Cardiac muscle cell (in vitro differentiated cells and primary cell): ENCODE data around the gene CEP89. TPM values are rescaled to one million over a fixed set of nuclear protein-coding genes. Genes with fewer than 3 reads are reported as not detected.

ENCODE experiments used
- DNase-seq, 2 donors: peaks; one replicate each; pipeline versions ENCODE4 v3.0.0 to v3.0.0-alpha.2; 2010 to 2017; ENCODE audit warnings: low read depth in 1 of 2, low spot score in 1 of 2
- H3K27ac ChIP-seq: fragments of 200-600 bp; sonication (generic); 2 replicates; pipeline ENCODE4 v1.5.1; 2016
- H3K27me3 ChIP-seq: fragments of 200-600 bp; sonication (generic); 2 replicates; pipeline ENCODE4 v1.6.0; 2016; ENCODE audit warnings: control low read depth
- H3K36me3 ChIP-seq: fragments of 200-600 bp; sonication (generic); 2 replicates; pipeline ENCODE4 v1.5.1; 2016; ENCODE audit warnings: control low read depth
- H3K4me1 ChIP-seq: fragments of 200-600 bp; sonication (generic); 2 replicates; pipeline ENCODE4 v1.8.1; 2017; ENCODE audit warnings: low read depth, mild to moderate bottlenecking, mixed run types
- H3K4me3 ChIP-seq: fragments of 200-600 bp; sonication (generic); 2 replicates; pipeline ENCODE4 v1.5.1; 2016; ENCODE audit warnings: mild to moderate bottlenecking
- H3K9me3 ChIP-seq: fragments of 200-600 bp; sonication (generic); 2 replicates; pipeline ENCODE4 v1.5.1; 2017; ENCODE audit warnings: low read depth, mild to moderate bottlenecking, control low read depth
- polyA plus RNA-seq: library from polyadenylated mRNA; unstranded; fragments of >200 nt; fragmentation: Nextera tagmentation; extraction: Ambion mirVana; gene quantifications from 2 replicates; pipeline ENCODE4 v1.2.1, GENCODE V29; 2016
- total RNA-seq: library from RNA; depleted of rRNA; stranded (reverse); fragments of >200 nt; gene quantifications from 2 replicates; pipeline ENCODE4 v1.2.3, GENCODE V29; 2016
- TF ChIP-seq, protein P1 (sequence below): IDR thresholded peaks from 2 replicates; pipeline ENCODE4 v1.5.1; 2012; ENCODE audit warnings: low read depth, mild to moderate bottlenecking, low read length

The CEP89 gene
- total and polyA plus RNA-seq, 2 experiments from 2014 or later, result 19.4 to 20.0 TPM

DNA sequence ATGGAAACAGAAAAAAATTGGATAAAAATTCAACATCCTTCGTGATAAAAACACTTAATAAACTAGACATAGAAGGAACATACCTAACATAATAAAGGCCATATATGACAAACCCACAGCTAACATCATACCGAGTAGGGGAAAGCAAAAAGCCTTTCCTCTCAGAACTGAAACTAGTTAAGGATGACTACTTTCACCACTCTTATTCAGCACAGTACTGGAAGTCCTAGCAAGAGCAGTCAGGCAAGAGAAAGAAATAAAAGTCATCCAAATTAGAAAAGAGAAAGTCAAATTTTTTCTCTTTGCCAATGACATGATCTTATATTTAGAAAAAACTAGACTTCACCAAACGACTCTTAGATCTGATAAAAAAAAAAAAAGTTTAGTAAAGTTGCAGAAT, 76.4 kb downstream of the CEP89 start:
- Histone ChIP-seq H3K4me1 (no peaks in the 10 kb centered on the region), H3K9me3 (no peaks in the 10 kb centered on the region), H3K36me3 (peaks cover 2% of the 10 kb centered on the region), H3K27me3 (no peaks in the 10 kb centered on the region), H3K27ac (no peak overlapping the region), H3K4me3 (no peak overlapping the region)
- no peak for DNase-seq
- TF ChIP-seq, protein P1, sequence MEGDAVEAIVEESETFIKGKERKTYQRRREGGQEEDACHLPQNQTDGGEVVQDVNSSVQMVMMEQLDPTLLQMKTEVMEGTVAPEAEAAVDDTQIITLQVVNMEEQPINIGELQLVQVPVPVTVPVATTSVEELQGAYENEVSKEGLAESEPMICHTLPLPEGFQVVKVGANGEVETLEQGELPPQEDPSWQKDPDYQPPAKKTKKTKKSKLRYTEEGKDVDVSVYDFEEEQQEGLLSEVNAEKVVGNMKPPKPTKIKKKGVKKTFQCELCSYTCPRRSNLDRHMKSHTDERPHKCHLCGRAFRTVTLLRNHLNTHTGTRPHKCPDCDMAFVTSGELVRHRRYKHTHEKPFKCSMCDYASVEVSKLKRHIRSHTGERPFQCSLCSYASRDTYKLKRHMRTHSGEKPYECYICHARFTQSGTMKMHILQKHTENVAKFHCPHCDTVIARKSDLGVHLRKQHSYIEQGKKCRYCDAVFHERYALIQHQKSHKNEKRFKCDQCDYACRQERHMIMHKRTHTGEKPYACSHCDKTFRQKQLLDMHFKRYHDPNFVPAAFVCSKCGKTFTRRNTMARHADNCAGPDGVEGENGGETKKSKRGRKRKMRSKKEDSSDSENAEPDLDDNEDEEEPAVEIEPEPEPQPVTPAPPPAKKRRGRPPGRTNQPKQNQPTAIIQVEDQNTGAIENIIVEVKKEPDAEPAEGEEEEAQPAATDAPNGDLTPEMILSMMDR, result no peak

DNA sequence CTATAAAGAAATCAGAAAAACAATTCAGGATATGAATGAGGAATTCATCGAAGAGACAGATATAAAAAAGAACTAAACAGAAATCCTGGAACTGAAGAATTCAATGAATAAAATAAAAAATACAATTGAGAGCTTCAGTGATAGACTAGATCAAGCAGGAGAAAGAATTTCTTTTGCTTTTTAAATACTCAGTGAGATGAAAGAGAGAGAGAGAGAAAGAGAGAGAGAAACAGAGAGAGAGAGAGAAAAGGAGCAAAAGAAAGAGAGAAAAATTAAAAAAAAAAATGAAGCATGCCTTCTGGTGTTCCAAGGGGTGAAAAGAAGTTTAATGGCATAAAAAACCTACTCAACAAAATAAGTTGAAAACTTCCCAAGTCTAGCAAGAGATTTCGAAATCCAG, 80.1 kb downstream of the CEP89 start:
- no peak overlapping the region for H3K27ac ChIP-seq
- DNase-seq, result no peak
- no peaks in the 10 kb centered on the region for H3K27me3 ChIP-seq
- no peaks in the 10 kb centered on the region for H3K9me3 ChIP-seq
- no peak overlapping the region for H3K4me3 ChIP-seq
- H3K4me1 ChIP-seq, result no peaks in the 10 kb centered on the region
- TF ChIP-seq, protein P1, result no peak
- H3K36me3 ChIP-seq, result no peaks in the 10 kb centered on the region

DNA sequence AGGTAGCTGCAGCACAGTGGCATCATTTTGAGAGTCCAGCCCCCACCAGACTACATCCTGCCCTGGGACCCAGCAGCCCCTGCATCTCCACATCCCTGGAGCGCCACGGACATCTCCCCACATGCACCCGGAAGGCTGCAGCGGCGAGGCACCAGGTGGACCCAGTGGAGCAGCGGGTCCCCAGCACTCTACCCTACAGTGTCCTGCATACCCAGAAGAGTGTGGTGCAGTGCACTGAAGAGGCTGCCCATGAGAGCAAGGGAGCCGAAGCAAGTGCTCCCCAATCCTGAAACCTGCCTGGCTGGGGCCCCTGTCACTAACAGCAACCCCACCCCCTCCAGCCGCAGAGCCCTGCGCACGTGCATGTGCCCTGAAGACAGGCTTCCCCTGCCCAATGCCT, 80.9 kb downstream of the CEP89 start:
- Histone ChIP-seq H3K36me3 (no peaks in the 10 kb centered on the region), H3K9me3 (no peaks in the 10 kb centered on the region), H3K27me3 (no peaks in the 10 kb centered on the region), H3K27ac (no peak overlapping the region), H3K4me1 (no peaks in the 10 kb centered on the region), H3K4me3 (no peak overlapping the region)
- TF ChIP-seq, protein P1, result no peak
- DNase-seq, result no peak

DNA sequence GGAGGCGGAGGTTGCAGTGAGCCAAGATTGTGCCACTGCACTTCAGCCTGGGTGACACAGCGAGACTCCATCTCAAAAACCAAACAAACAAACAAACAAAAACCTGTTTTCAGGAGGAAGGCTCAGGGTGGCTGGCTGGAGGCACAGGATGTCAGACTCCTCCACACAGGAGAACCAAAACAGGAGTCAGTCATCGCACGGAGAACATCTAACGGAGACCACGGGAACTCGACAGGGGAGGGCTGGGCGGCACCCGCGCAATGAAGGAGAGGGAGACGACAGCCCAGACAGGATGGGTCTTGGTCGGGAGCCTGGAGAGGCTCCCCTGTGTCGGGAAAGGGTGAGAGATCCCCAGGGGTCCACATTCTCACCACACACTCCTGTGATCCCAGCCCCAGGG, 81.4 kb downstream of the CEP89 start:
- Histone ChIP-seq H3K36me3 (no peaks in the 10 kb centered on the region), H3K4me3 (no peak overlapping the region), H3K4me1 (no peaks in the 10 kb centered on the region), H3K27me3 (no peaks in the 10 kb centered on the region), H3K9me3 (no peaks in the 10 kb centered on the region), H3K27ac (no peak overlapping the region)
- DNase-seq, result no peak
- TF ChIP-seq, protein P1, result no peak

DNA sequence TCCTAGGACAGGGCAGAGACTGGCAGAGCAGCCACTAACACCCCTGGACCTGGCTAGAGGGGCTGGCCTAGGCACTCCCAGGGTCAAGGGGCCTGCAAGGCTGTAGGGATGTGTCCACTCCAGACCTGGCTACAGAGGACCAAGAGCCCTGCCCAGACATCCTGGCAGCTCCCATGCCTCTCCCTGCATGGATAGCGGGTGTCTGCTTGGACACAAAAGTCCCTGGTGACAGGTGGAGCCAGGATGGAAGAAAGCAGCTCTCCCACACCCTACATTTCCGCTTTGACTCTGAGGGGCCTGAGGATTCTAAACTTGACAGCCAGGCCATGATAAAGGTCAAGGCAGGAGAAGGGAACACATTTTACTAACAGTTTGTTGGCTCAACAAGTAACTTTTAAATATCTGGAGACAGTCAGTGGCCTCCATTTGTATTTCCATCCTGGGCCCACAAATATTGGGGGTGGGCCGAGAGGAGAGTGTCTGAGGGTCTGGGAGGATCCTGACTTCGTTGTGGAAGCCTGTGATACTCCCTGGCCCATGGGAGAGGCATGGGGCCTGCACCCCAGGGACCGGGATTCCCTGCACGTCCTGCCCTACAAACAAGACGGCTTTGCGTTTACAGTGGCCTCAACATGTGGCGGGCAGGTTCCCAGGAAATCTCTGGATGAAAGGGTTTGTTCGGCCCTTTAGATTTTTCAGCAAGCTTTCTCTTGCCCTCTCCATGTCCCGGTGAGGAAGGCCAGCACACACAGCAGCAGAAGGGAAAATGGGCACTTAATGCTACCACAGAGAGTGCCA, 82.4 kb downstream of the CEP89 start:
- TF ChIP-seq, protein P1, result no peak
- Histone ChIP-seq H3K27me3 (no peaks in the 10 kb centered on the region), H3K36me3 (no peaks in the 10 kb centered on the region), H3K4me1 (no peaks in the 10 kb centered on the region), H3K4me3 (no peak overlapping the region), H3K27ac (no peak overlapping the region), H3K9me3 (no peaks in the 10 kb centered on the region)
- no peak for DNase-seq
